ENCODE measurements around the gene PPP4R4.
"Not testable (repeated sequence)": the region's sequence is repeated elsewhere in the genome, so short reads cannot be mapped to it uniquely, and the experiment has no call there.

PPP4R4 gene

DNA sequence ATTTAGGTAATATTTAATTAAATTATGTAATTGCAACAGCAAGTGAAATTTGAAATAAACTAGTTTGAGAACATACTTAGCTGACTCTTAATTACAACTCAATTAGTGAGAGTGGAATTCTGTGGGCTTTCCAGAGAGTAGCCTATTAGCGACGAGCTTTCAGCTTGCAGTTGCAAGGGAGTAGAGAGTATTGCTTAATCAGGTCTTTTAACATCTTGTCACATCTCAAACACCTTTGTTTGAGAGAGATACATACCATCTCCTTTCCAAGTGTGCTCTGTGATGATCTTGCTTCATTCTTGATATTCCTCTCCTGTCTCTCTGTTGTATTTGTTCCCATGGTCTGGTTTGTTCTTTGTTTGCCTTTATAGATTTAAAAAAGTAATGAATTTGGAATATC lies 7.7 kb downstream of the PPP4R4 start:
- no peak for DNase-seq

DNA sequence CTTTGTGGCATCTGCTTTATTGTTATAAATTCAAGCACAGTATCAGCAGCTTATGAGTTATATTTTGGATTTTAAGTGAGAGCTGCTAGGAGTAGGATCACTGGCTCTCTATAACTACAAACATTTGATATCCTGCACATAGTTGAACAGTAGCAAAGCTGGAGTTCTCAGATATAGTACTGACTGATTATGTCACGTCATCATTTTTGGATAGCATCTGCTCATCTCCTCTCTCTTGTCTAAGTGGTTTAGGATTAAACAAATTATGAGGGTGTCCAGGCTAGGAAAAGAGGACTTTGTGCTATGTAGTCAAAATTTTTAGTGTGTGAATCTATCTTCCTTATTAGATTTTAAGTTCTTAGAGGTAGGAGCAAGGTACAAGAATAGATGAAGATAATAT lies 18.4 kb downstream of the PPP4R4 start:
- DNase-seq = no peak

DNA sequence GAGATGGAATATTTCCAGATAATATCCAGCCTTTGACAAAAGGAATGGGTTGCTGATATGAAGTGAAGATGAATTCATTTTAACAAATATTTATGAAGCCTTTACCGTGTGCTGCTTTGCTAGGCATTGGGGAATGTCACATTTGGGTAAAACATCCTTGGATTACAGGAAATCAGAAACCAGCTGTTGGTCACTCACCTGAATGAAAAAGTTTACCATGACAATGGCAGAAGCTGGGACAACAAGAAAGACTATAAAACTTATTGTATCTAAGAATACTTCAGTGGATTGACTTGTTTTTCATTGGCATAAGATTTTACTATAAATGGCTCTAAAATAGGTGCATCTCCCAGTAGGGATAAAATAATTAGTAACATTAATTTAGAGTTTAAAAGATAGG lies 19.7 kb downstream of the PPP4R4 start:
- DNase-seq = no peak

DNA sequence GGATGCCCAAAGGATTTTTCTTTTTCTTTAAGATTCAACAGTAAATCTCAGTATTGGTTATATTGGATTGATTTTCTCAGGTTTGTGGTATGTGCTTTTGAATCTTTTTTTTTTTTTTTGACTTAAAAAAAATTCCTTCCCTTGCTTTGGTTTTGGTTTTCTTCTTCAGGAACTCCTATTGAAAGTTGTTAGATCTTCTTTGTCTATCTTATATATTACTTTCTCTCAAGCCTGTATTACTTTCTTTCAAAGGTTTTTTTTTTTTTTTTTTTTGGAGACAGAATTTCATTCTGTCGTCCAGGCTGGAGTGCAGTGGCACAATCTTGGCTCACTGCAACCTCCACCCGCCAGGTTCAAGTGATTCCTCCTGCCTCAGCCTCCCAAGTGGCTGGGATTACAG lies 21.9 kb downstream of the PPP4R4 start:
- DNase-seq = no peak

DNA sequence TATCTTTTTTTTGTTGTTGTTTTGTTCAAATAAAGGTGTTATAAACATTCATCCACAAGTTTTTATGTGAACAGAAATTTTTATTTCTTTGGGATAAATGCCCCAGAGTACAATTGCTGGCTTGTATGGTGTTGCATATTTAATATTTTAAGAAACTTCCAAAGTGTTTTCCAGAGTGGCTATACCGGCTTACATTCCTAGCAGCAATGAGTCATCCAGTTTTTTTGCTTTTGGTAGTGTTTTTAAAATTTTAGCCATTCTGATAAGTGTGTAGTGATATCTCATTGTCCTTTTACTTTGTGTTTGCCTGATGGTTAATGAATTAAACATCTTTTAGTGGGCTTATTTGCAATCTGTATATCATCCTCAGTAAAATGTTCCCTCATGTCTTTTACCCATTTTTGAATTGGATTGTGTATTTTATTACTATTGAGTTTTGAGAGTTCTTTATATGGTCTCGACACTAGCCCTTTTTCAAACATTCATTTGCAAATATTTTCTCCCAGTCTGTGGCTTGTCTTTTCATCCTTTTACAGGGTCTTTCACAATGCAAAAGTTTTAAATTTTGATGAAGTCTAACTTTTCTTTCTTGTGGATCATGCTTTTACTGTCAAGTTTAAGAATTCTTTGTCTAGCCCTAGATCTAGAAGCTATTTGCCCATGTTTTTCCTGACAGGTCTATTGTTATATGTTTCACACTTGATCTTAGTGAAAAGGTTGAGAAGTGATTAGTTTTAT lies 29.5 kb downstream of the PPP4R4 start:
- no peak for DNase-seq

DNA sequence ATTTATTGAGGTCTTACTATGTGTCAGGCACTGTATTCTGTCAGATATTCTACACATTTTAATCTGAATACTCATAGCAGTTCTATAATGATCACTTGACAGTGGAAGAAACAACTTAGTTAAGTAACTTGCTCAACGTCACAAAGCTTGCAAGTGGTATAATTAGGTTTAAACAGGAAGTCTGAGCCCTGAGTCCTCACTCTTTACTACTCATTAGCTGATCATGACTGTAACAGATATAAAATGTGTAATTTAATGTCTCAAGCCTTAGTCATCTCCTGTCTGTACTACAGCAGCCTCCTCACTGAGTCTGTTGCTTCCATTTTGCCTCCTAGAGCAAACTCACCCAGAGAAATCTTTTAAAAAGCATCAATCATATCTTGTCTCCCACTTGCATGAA lies 38.9 kb downstream of the PPP4R4 start:
- DNase-seq = no peak

DNA sequence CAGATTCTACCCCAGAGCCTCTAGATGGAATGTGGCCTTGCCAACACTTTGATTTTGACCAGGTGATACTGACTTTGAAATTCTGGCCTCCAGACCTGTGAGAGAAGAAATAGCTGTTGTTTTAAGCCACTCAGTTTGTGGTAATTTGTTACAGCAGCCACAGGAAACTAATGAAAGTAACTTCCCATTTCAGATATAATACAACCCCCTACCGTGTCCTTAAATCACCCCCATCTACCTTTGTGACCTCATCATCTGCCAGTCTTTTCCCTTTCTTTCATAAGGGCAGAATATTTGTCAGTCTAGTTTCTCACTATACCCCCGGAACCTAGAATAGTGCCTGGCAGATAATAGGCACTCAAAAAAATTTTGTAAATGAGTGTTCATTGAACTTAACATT lies 39.6 kb downstream of the PPP4R4 start:
- no peak for DNase-seq

DNA sequence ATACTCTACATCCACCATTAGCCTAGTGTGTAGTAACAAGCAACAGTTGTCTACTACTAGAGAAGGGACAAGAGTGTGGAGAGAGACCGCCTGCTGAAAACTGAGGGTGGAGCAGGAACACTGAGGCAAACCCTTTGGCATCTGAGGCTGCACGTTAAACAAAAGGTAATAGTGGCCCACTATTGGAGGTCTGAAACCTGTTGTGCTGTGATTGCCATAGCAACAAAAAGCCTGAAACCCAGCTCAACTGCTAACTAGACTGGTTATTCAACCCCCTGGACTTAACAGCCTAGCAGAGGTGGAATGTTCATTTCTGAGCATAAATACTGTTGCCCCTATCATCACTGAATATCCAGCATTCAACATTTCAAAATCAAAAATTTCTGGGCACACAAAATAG lies 43.0 kb downstream of the PPP4R4 start:
- DNase-seq = no peak

DNA sequence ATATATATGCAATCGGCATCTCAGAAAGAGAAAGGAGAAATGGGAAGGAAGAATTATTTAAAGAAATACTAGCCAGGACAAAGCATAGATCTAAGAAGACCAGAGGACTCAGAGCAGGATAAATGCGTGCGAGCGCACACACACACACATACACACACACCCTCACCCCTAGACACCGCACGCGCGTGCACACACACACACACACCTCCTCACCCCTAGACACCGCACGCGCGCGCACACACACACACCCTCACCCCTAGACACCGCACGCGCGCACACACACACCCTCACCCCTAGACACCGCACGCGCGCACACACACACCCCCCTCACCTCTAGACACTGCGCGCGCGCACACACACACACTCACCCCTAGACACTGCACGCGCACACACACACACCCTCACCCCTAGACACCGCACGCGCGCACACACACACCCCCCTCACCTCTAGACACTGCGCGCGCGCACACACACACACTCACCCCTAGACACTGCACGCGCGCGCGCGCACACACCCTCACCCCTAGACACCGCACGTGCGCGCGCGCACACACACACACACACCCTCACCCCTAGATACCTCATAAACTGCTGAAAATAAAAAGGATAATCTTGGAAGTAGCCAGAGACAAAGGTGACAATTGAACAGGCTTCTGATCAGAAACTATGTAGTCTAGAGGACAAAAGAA lies 44.2 kb downstream of the PPP4R4 start:
- not testable (repeated sequence) for DNase-seq

DNA sequence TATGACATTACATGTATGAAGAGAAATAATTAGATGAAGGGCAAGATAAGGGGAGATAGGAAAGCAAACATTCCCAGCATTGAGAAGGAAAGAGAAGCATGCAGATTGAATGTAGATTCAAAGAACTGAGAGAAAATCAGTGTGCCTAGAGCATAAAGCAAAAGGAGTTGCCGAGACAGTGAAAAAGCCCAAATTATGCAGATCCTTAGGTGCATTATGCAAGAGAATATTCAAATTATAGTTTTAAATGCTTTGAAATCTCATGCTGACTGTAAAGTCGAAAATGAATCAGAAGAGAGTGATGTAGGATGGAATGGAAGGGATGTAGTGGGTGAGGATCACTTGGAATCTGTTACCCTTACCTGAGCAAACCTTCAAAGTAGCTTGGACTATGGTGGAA lies 49.9 kb downstream of the PPP4R4 start:
- DNase-seq = no peak

DNA sequence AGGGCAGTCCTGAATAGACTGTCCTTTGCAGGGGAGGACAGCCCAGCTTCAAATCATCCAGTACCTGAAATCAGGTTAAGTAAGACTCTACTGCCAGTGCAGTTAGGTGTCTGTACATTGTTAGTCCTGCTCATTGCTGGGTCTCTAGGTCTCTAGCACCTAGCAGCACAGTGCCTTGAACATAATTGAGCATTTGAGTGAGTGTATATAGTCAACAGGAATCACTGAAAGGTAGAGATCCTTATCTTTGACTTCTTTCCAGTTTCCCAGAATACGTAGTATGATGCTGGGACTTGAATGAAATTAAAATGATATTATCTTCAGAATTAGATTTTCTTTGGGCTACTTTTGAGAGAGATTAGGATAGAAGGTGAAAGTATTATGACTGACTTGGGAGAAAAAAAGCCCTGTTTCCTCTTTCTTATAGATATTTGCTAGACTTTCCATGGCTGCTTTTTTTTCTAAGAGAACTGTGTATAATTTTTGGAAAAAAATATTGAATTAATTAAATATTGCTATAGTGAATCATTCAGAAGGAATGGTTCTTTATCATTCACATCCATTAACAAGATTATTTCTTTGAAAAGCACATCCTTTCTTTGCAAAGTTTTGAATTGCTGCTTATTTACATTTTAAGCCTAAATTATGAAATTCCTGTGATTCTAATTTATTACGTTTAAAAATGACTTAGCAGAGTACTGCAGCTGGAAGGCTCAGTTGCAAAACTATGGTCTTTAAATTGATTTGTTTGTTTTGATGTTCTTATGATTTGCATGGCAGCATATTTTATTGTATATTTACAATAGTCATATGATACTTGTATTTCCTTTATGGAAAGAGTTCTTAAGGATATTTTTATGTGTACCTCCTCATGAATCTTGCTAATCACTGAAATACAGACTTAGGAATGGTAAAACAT lies 51.6 kb downstream of the PPP4R4 start:
- no peak for DNase-seq

DNA sequence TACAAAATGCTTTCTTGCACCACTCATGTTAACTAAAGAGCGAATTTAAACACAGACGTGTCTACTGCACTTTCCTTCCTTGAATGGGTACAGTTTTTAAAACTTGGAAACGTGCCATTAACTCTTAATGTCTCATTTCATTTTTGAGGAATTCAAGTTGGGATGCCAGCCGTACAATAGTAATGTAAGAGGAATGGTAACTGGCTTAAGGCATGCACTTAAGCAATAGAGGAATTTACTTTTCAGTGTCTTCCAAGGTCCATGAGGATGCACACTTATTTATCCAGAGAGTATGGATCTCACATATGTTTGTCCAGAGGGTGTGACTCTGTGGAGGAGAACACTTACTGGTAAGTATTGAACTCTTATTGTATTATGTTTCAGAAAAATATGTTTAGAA lies 52.9 kb downstream of the PPP4R4 start:
- no peak for DNase-seq

DNA sequence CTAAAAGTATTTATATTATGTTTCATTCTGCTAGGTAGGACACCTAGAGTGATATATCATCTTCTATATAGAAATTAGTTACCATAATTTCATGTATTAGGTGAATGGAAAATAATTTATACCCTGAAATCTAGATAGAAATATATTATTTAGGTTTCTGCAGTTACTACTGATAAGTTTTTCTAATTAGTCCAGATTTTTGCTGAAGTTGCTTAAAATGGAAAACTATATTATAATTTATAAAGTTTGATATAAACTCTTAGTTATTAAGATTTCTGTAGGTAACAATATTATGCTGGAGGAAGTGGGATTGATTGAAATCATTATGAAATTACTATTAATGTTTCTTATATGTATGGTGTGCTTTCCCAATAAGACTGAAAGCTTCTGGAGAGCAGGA lies 62.9 kb downstream of the PPP4R4 start:
- no peak for DNase-seq

DNA sequence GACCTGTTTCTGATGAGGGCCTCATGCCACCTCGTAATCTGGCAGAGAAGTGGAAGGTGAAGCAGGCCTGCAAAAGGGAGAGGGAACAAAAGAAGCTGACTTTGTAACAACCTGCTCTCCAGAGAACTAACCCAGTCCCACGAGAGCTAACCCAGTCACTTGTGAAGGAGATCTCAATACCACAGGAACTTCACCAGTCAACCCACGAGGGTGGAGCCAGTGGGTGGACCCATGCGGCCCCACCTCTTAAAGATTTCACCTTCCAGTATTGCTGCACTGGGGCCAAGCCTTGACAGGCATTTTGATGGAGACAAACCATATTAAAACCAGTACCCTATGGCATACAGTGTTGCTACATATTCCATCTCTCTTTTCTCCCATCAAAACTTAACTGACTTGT lies 63.9 kb downstream of the PPP4R4 start:
- DNase-seq = no peak

DNA sequence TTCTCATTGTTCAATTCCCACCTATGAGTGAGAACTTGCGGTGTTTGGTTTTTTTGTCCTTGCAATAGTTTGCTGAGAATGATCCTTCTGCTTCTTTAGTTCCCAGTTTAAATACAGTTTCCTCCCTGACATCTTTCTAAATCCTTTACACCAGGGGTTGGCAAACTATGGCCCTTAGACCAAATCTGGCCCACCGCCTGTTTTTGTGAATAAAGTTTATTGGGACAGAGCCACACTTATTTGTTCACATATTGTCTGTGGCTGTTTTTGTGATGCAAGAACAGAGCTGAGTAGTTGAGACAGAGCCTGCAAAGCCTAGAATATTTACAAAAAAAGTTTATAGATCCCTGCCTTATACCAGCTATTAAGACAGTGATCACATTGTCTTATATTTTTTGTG lies 65.3 kb downstream of the PPP4R4 start:
- no peak for DNase-seq

DNA sequence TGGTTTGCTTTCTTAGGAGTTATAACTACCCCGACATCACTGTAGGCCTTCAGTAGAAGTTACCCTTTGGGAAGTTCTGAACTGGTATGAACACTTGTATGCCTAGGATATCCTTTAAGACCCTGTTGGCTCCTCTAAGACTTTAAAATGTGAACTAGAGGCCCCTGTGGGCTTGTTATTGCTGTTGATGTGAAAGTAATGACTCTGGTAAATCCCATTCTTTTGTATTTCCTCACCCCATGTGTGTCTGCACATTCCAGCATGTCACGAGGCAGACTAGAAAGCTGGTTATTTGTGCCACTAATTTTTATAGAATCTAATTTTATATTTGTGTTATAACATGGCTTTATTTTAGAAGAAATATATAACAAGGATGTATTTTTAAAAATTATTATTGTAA lies 70.1 kb downstream of the PPP4R4 start:
- DNase-seq = no peak

DNA sequence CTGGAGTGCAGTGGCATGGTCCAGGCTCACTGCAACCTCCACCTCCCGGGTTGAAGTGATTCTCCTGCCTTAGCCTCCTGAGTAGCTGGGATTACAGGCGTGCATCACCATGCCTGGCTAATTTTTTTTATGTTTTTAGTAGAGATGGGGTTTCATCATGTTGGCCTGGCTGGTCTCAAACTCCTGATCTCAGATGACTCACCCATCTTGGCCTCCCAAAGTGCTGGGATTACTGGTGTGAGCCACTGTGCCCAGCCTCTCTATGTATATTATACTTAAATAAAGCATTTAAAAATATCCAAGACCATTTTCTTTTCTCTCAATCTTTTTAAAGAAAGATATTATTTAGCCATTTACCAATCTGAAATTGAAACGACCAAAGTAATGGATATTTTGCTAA lies 90.1 kb downstream of the PPP4R4 start:
- DNase-seq = not testable (repeated sequence)

DNA sequence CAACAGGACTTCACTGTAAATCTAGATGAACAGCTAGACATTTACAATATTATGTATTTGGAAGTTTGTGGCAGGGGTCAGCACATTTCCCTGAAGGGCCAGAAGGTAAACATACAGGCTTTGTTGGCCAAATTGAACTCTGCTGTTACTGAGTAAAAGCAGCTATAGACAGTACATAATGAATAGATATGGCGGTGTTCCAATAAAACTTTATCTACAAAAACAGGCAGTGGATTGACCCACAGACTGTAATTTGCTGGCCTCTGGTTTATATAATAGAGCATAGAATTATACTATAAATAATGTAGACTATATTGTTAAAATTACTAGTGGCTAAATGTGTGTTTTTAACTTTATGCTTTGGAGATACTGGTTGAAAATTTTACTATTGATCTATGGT lies 93.2 kb downstream of the PPP4R4 start:
- no peak for DNase-seq

DNA sequence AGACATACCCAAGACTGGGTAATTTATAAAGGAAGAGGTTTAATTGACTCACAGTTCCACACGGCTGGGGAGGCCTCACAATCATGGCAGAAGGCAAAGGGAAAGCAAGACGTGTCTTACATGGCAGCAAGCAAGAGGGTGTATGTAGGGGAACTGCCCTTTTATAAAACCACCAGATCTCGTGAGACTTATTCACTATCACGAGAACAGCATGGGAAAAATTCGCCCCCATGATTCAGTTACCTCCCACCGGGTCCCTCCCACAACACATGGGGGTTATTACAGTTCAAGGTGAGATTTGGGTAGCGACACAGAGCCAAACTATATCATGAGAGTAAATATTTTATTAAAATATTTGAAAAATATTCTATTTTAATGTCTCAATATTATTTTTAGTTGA lies 94.5 kb downstream of the PPP4R4 start:
- DNase-seq = not testable (repeated sequence)

DNA sequence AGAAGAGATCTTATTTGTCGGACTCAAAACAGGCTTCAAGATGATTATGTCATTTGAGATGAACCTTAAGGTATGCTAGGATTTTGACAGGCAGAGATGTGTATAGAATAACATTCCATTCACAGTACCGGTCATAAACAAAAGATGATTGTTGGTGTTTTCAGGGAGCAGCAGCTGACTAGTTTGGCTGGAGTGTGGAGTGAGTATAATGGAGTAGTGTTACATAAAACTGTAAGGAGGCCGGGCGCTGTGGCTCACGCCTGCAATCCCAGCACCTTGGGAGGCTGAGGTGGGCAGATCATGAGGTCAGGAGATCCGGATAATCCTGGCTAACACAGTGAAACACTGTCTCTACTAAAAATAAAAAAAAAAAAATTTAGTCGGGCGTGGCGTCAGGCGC lies 95.0 kb downstream of the PPP4R4 start:
- DNase-seq = no peak

DNA sequence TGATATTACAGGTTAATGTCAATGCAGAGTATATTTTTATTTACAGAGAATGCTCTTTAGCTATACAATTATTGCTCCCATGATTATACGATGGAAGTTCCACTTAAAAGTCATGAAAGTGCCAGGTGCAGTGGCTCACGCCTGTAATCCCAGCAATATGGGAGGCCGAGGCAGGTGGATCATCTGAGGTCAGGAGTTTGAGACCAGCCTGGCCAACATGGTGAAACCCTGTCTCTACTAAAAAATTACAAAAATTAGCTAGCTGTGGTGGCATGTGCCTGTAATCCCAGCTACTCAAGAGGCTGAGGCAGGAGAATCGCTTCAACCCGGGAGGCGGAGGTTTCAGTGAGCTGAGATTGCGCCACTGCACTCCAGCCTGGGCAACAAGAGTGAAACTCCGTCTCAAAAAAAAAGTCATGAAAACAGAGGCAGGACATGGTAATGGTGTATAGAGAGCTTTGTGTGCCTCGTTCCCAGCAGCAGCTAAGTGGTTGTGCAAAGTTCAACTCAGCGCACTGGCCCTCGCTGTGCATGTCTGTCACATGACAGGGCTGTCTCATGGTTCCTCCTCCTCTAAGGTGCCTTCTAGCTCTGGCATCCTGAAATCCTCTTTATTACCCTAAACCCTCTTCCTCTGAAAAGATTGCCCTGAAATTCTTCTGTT lies 102.9 kb downstream of the PPP4R4 start:
- not testable (repeated sequence) for DNase-seq

DNA sequence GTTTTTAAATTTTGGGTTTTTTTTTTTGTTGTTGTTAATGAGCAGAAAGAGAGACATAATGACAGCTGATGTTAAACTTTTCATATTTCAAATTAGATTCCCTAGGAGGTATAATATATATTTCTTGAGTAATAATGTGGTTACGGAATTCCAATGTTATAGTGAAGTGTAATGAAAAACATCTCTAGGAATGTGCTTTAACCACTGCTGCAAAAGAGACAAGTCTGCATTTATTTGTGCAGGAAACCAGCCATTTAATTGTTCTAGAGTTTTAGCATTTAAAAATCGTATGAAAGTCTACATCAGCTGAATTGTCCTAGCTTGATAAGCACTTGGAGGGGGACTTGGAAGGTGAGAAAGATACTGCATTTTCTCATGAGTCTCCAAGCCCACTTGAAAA lies 104.6 kb downstream of the PPP4R4 start:
- DNase-seq = no peak
